Measurements from ENCODE around the gene BRD3.

Gene BRD3

DNA sequence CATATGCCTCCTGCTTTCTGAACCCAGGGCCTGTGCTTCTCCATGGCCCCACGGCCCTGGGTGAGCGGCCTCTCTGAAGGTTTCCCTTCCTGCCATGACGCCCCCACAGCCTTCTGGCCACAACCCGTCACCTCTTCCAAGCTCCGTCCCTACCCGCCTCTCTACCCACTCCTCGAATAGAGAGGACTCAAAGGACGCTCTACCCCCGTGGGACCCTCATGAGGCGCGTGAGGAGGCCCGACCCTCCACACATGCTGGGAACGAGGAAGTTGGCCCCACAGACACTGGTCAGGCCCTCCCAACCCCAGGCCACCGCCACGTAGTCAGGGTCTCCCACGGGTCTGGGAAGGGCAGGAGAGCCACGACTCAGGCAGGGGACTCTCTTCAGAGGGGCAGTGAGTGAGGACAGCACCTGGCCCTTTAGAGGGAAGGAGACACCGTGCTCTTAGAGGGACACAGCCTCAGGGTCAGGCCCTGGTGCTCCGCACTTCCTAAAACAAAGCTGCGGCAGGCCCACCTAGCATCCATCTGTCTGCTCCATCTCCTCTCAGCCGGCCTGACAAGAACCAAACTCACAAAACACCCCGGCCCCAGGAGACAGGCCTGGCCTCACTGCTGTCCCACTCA, 5.3 kb downstream of the BRD3 start:
- TF ChIP-seq SIN3A (IDR thresholded peaks at IDR 0.05; ENCODE audit: borderline replicate concordance, insufficient read depth, low read length): no peak
- TF ChIP-seq FOXP2 (optimal IDR thresholded peaks at IDR 0.05; ENCODE audit: borderline replicate concordance, extremely low read depth, extremely low read length, insufficient read depth): no peak
- no peak for TF ChIP-seq TAF1 (IDR thresholded peaks at IDR 0.05; ENCODE audit: borderline replicate concordance, insufficient read depth, low read length)
- no peak for TF ChIP-seq POLR2AphosphoS5 (IDR thresholded peaks at IDR 0.05; ENCODE audit: low read depth, low read length)
- TF ChIP-seq, protein P1, sequence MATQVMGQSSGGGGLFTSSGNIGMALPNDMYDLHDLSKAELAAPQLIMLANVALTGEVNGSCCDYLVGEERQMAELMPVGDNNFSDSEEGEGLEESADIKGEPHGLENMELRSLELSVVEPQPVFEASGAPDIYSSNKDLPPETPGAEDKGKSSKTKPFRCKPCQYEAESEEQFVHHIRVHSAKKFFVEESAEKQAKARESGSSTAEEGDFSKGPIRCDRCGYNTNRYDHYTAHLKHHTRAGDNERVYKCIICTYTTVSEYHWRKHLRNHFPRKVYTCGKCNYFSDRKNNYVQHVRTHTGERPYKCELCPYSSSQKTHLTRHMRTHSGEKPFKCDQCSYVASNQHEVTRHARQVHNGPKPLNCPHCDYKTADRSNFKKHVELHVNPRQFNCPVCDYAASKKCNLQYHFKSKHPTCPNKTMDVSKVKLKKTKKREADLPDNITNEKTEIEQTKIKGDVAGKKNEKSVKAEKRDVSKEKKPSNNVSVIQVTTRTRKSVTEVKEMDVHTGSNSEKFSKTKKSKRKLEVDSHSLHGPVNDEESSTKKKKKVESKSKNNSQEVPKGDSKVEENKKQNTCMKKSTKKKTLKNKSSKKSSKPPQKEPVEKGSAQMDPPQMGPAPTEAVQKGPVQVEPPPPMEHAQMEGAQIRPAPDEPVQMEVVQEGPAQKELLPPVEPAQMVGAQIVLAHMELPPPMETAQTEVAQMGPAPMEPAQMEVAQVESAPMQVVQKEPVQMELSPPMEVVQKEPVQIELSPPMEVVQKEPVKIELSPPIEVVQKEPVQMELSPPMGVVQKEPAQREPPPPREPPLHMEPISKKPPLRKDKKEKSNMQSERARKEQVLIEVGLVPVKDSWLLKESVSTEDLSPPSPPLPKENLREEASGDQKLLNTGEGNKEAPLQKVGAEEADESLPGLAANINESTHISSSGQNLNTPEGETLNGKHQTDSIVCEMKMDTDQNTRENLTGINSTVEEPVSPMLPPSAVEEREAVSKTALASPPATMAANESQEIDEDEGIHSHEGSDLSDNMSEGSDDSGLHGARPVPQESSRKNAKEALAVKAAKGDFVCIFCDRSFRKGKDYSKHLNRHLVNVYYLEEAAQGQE (IDR thresholded peaks at IDR 0.05; ENCODE audit: insufficient read depth in 1 of 2, low read depth in 2 of 2, low read length in 2 of 2): no peak

DNA sequence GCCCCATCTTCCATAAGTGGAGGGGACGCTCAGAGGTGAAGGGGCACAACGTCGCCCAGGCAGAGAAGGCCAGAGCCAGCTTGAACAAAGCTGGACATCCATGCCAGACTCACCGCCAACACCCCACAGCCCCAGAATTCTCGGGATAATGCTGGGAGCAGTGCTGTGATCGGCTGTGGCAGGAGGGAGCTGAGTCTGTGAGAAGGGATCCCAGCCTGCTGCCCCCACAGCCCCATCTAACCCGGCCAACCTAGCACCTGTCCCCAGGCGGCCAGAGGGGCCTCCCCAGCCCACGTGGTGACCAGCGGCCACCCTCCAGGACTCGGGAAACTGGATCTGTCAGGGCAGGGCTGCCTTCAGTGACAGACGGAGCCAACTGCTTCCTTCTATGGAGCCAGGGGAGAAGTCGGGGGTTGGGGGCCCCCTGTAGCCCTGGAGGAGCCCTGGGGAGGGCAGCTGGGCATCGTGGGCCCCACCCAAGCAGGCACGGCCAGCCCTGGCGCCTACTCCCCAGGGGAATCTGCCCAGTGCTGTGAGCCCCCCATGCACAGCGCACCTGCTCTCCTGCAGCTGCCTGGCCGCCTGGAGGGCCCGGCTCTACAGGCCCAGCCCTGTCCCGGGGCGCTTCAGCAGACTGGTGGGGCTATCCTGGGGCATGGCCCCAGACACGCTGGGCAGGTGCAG, 6.0 kb downstream of the BRD3 start:
- TF ChIP-seq FOXP2 (optimal IDR thresholded peaks at IDR 0.05; ENCODE audit: borderline replicate concordance, extremely low read depth, extremely low read length, insufficient read depth): no peak
- no peak for TF ChIP-seq SIN3A (IDR thresholded peaks at IDR 0.05; ENCODE audit: borderline replicate concordance, insufficient read depth, low read length)
- no peak for TF ChIP-seq TAF1 (IDR thresholded peaks at IDR 0.05; ENCODE audit: borderline replicate concordance, insufficient read depth, low read length)

DNA sequence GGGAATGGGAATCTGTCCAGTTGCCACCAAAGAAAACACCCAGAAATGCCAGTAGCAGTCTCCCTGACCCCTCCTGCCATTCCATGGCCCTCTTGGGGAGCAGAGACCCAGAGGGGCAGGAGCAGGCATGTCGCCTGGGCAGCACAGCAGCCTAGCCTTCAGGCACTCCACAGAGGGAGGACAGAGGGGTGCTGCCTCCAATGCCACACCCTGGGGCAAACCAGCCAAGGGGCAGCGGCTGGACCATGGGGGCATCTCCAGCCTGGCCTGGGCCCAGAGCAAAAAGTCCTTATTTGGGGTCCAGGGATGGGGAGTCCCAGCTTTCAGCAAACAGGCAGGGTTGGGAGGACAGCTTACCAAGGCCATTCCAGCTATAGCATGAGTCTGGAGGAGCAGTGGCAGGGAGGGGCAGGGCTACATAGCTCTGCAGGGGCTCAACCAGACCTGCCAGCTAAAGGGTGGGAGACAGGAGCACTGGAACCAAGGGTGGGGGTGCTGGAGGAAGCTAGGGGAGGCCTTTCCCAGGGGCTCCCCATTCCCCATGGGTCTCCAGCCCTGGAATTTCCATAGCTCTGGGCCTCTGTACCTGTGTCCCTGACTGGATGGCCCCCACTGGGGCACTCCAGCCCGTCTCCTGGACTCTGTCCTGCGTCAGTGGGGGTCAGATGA, 6.7 kb downstream of the BRD3 start:
- TF ChIP-seq SIN3A (IDR thresholded peaks at IDR 0.05; ENCODE audit: borderline replicate concordance, insufficient read depth, low read length) (no peak), FOXP2 (optimal IDR thresholded peaks at IDR 0.05; ENCODE audit: borderline replicate concordance, extremely low read depth, extremely low read length, insufficient read depth) (no peak), TAF1 (IDR thresholded peaks at IDR 0.05; ENCODE audit: borderline replicate concordance, insufficient read depth, low read length) (no peak), POLR2AphosphoS5 (IDR thresholded peaks at IDR 0.05; ENCODE audit: low read depth, low read length) (no peak)
- TF ChIP-seq, protein P1 (IDR thresholded peaks at IDR 0.05; ENCODE audit: insufficient read depth in 1 of 2, low read depth in 2 of 2, low read length in 2 of 2): no peak

DNA sequence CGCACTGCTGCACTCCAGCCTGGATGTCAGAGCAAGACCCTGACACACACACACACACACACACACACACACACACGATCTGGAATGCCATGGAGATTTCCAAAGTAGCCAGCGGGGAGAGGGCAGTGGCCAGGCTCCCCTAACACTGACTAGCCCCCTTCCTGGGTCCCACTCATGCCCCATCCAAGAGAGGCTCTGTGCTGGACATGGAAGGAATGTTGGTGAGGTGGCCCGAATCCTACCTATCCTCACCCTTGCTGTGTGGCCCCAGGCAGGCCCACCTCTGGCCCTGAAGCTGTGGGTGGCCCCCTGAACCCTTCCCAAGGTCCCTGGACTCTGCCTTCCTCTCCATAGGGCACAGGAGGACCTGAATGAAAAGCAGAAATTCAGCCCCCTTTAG, 7.3 kb downstream of the BRD3 start:
- TF ChIP-seq SIN3A (IDR thresholded peaks at IDR 0.05; ENCODE audit: borderline replicate concordance, insufficient read depth, low read length) (no peak), FOXP2 (optimal IDR thresholded peaks at IDR 0.05; ENCODE audit: borderline replicate concordance, extremely low read depth, extremely low read length, insufficient read depth) (no peak), TAF1 (IDR thresholded peaks at IDR 0.05; ENCODE audit: borderline replicate concordance, insufficient read depth, low read length) (no peak), POLR2AphosphoS5 (IDR thresholded peaks at IDR 0.05; ENCODE audit: low read depth, low read length) (no peak)
- TF ChIP-seq, protein P1 (IDR thresholded peaks at IDR 0.05; ENCODE audit: insufficient read depth in 1 of 2, low read depth in 2 of 2, low read length in 2 of 2): no peak

DNA sequence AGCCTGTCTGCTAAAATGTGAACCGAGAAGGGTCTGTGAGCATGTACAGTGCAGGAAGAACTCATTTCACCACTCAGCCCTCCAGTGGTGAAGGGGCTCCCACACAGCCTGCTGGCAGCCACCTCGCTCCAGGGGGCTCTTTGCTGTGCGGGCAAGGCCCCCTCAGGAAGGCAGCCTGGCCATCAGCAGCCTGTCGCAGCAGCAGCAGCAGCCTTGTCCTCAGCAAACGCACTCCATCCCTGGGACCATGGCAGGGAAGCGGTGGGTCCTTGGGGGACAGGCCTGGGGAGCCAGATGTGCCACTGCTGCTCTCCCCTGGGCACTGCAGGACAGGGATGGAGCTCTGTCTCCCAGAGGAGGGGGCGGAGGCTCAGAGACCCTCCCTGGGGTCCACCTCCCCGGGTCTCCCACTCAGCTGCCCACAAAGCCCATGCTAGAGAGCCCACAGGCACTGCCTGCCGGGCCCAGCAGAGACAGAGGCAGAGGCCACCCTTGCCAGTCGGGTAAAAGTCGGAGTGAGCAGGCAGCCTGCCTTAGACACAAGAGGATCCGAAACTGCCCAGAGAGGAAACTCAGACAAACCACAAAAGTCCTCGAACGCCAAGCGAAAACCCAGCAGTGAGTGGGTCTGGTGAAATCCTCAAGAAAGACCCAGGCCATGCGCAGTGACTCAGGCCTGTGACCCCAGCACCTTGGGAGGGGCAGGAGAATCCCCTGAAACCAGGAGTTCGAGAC, 8.0 kb downstream of the BRD3 start:
- TF ChIP-seq, protein P1 (IDR thresholded peaks at IDR 0.05; ENCODE audit: insufficient read depth in 1 of 2, low read depth in 2 of 2, low read length in 2 of 2): no peak
- TF ChIP-seq POLR2AphosphoS5 (IDR thresholded peaks at IDR 0.05; ENCODE audit: low read depth, low read length): no peak

Measured in PFSK-1 (cell line).